Measurements from ENCODE around the gene ADGRF3. TPM values are rescaled to one million over a fixed set of nuclear protein-coding genes. Genes with fewer than 3 reads are reported as not detected.
"Not testable (repeated sequence)": the region's sequence is repeated elsewhere in the genome, so short reads cannot be mapped to it uniquely, and the experiment has no call there.

The ADGRF3 gene
- total RNA-seq, 4 donors from 2014 or later: 0.21 to 0.27 TPM; not detected in 2

DNA sequence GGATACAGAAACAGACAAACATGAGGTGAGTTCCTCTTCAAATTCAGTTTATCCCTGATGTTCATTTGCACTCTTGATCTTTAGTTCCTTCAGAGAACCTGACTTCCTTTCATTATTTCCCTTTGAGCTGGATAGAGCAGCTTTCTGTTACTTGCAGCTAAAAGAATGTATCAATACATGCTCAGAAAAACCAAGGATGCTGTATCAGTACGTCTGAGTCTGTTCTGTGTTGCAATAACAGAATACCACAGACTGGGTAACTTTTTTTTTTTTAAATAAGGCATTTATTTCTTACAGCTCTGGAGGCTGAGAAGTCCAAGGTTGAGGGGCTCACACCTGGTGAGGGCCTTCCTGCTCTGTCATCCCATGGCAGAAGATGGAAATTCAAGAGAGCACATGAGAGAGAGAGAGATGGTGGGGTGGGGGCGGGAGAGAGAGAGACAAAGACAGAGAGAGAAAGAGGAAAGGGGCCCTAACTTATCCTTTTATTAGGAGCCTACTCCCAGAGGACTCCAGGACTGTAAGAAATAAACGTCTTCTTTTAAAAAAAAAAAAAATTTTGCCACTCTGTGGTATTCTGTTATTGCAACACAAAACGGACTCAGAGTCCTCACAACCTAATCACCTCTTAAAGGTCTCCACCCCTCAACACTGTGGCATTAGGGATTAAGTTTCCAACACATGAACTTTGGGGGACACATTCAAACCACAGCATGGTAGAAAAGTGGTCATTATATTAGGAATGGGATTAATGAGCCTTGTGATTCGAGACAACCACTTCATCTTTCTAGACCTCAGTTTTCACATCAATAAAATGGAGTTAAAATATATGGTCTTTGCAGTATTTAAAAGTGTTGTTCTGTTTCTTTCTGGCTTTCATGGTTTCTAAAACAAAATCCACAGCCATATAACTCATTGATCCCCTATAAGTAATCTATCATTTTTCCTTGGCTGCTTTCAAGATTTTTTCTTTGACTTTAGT, 19.0 kb downstream of the ADGRF3 start:
- H3K36me3 ChIP-seq: no peaks in the 10 kb centered on the region
- H3K4me1 ChIP-seq: no peaks in the 10 kb centered on the region
- no peaks in the 10 kb centered on the region for H3K9me3 ChIP-seq
- DNase-seq: no peak
- H3K4me3 ChIP-seq: no peak overlapping the region
- no peaks in the 10 kb centered on the region for H3K27me3 ChIP-seq
- TF ChIP-seq POLR2A (IDR thresholded peaks at IDR 0.05): no peak
- TF ChIP-seq, protein P1, sequence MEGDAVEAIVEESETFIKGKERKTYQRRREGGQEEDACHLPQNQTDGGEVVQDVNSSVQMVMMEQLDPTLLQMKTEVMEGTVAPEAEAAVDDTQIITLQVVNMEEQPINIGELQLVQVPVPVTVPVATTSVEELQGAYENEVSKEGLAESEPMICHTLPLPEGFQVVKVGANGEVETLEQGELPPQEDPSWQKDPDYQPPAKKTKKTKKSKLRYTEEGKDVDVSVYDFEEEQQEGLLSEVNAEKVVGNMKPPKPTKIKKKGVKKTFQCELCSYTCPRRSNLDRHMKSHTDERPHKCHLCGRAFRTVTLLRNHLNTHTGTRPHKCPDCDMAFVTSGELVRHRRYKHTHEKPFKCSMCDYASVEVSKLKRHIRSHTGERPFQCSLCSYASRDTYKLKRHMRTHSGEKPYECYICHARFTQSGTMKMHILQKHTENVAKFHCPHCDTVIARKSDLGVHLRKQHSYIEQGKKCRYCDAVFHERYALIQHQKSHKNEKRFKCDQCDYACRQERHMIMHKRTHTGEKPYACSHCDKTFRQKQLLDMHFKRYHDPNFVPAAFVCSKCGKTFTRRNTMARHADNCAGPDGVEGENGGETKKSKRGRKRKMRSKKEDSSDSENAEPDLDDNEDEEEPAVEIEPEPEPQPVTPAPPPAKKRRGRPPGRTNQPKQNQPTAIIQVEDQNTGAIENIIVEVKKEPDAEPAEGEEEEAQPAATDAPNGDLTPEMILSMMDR (IDR thresholded peaks at IDR 0.05): no peak
- no peak overlapping the region for H3K27ac ChIP-seq
- intact Hi-C loops (cut with DNase I; ENCODE audit: low total_unique reads): no loop called here

DNA sequence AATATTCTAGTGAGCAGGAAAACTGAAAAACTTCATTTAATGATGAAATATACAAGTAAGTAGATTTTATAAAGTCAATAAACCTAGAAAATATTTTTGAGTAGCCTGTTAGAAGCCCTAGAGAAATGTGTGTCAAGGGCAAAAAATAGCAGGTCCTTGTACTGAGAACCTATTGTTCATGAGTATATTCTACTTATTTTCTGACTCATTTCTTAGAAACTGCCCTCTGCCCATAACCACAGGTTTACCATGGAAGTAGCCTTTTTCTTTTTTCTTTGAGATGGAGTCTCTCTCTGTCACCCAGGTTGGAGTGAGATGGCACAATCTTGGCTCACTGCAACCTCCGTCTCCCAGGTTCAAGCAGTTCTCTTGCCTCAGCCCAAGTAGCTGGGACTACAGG, 20.1 kb downstream of the ADGRF3 start:
- Histone ChIP-seq H3K27me3 (no peaks in the 10 kb centered on the region), H3K27ac (no peak overlapping the region), H3K36me3 (no peaks in the 10 kb centered on the region), H3K9me3 (no peaks in the 10 kb centered on the region), H3K4me1 (no peaks in the 10 kb centered on the region), H3K4me3 (no peak overlapping the region)
- intact Hi-C loops (cut with DNase I; ENCODE audit: low total_unique reads): no loop called here
- TF ChIP-seq, protein P1 (IDR thresholded peaks at IDR 0.05): no peak
- TF ChIP-seq POLR2A (IDR thresholded peaks at IDR 0.05): no peak
- DNase-seq: no peak

GRCh38 chr2:26325851-26326250, 20.7 kb downstream of the ADGRF3 start:
- H3K9me3 ChIP-seq: no peaks in the 10 kb centered on the region
- intact Hi-C loops (cut with DNase I; ENCODE audit: low total_unique reads): no loop called here
- no peak overlapping the region for H3K4me3 ChIP-seq
- no peaks in the 10 kb centered on the region for H3K4me1 ChIP-seq
- DNase-seq: no peak
- H3K36me3 ChIP-seq: no peaks in the 10 kb centered on the region
- H3K27ac ChIP-seq: no peak overlapping the region
- no peaks in the 10 kb centered on the region for H3K27me3 ChIP-seq
- TF ChIP-seq, protein P1 (IDR thresholded peaks at IDR 0.05): no peak
- TF ChIP-seq POLR2A (IDR thresholded peaks at IDR 0.05): no peak

GRCh38 chr2:26324903-26325302, 21.7 kb downstream of the ADGRF3 start:
- intact Hi-C loops (cut with DNase I; ENCODE audit: low total_unique reads): no loop called here
- no peak overlapping the region for H3K4me3 ChIP-seq
- H3K27ac ChIP-seq: no peak overlapping the region

DNA sequence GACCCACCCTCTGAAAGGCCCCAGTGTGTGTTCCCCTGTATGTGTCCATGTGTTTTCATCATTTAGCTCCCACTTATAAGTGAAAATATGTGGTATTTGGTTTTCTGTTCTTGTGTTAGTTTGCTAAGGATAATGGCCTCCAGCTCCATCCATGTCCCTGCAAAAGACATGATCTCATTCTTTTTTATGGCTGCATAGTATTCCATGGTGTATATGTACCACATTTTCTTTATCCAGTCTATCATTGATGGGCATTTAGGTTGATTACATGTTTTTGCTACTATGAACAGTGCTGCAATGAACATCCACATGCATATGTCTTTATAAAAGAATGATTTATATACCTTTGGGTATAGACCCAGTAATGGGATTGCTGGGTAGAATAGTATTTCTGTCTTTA, 22.1 kb downstream of the ADGRF3 start:
- H3K27ac ChIP-seq; H3K4me1 ChIP-seq; intact Hi-C loops (cut with DNase I; ENCODE audit: low total_unique reads); H3K9me3 ChIP-seq; DNase-seq; H3K4me3 ChIP-seq; H3K27me3 ChIP-seq; H3K36me3 ChIP-seq: not testable (repeated sequence)

More at GRCh38 chr2:26324903-26325302, 21.7 kb downstream of the ADGRF3 start:
- no peak for DNase-seq
- no peaks in the 10 kb centered on the region for H3K27me3 ChIP-seq
- no peak for TF ChIP-seq POLR2A (IDR thresholded peaks at IDR 0.05)
- TF ChIP-seq, protein P1 (IDR thresholded peaks at IDR 0.05): no peak
- H3K36me3 ChIP-seq: no peaks in the 10 kb centered on the region
- no peaks in the 10 kb centered on the region for H3K9me3 ChIP-seq
- H3K4me1 ChIP-seq: no peaks in the 10 kb centered on the region

Data from uterus (tissue), 4 donors.